Esophagus squamous epithelium (tissue), 4 donors: Measurements from ENCODE around the gene G6PC1.

ENCODE experiments used
- POLR2A ChIP-seq, 4 donors: fragments of 450-650 bp; IDR thresholded peaks; one replicate each; pipeline ENCODE4 v1.6.1; 2017; ENCODE audit warnings: antibody characterized with exemption in 4 of 4, mild to moderate bottlenecking in 4 of 4, moderate library complexity in 3 of 4
- TF ChIP-seq, protein P1 (sequence below), 6 experiments: fragments of 450-650 bp in 4 of 6; fragments of 200-600 bp in 2 of 6; sonication (generic) in 2 of 6; IDR thresholded peaks; one replicate each; pipeline ENCODE4 v1.5.1; 2016 to 2019; ENCODE audit warnings: antibody characterized with exemption in 6 of 6, mild to moderate bottlenecking in 4 of 6, moderate library complexity in 4 of 6

DNA sequence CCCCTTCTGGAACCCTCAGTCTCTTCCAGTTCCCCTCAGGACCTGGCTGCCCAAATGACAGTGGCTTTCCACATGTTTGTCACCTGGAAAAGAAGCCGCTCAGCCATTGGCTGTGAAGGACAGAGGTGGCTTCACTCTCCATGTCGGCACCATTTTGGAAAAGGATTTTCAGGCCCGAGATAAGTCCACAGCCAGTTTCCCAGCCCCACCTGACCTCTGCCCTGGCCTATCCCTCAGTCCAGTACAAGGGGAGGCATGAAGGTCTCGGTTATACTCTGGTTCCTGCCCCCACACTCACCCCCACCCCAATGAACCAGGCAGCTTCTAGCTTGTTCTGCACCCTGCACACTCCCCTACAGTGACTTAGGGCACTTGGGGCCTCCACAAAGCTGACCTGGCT lies 34.4 kb upstream of the G6PC1 start:
- TF ChIP-seq, protein P1, sequence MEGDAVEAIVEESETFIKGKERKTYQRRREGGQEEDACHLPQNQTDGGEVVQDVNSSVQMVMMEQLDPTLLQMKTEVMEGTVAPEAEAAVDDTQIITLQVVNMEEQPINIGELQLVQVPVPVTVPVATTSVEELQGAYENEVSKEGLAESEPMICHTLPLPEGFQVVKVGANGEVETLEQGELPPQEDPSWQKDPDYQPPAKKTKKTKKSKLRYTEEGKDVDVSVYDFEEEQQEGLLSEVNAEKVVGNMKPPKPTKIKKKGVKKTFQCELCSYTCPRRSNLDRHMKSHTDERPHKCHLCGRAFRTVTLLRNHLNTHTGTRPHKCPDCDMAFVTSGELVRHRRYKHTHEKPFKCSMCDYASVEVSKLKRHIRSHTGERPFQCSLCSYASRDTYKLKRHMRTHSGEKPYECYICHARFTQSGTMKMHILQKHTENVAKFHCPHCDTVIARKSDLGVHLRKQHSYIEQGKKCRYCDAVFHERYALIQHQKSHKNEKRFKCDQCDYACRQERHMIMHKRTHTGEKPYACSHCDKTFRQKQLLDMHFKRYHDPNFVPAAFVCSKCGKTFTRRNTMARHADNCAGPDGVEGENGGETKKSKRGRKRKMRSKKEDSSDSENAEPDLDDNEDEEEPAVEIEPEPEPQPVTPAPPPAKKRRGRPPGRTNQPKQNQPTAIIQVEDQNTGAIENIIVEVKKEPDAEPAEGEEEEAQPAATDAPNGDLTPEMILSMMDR (IDR thresholded peaks at IDR 0.05) = no peak
- no peak for TF ChIP-seq POLR2A (IDR thresholded peaks at IDR 0.05)
